Cardiac muscle cell (in vitro differentiated cells and primary cell): ENCODE measurements around the gene COL4A2. TPM values are rescaled to one million over a fixed set of nuclear protein-coding genes. Genes with fewer than 3 reads are reported as not detected.
A peak's percentile ranks its signal among the peaks of the same experiment; 100 is the strongest.

Experiments used
- DNase-seq, 2 donors: peaks; one replicate each; pipeline versions ENCODE4 v3.0.0 to v3.0.0-alpha.2; 2010 to 2017; ENCODE audit warnings: low read depth in 1 of 2, low spot score in 1 of 2
- H3K27ac ChIP-seq: fragments of 200-600 bp; sonication (generic); 2 replicates; pipeline ENCODE4 v1.5.1; 2016
- H3K27me3 ChIP-seq: fragments of 200-600 bp; sonication (generic); 2 replicates; pipeline ENCODE4 v1.6.0; 2016; ENCODE audit warnings: control low read depth
- H3K36me3 ChIP-seq: fragments of 200-600 bp; sonication (generic); 2 replicates; pipeline ENCODE4 v1.5.1; 2016; ENCODE audit warnings: control low read depth
- H3K4me1 ChIP-seq: fragments of 200-600 bp; sonication (generic); 2 replicates; pipeline ENCODE4 v1.8.1; 2017; ENCODE audit warnings: low read depth, mild to moderate bottlenecking, mixed run types
- H3K4me3 ChIP-seq: fragments of 200-600 bp; sonication (generic); 2 replicates; pipeline ENCODE4 v1.5.1; 2016; ENCODE audit warnings: mild to moderate bottlenecking
- H3K9me3 ChIP-seq: fragments of 200-600 bp; sonication (generic); 2 replicates; pipeline ENCODE4 v1.5.1; 2017; ENCODE audit warnings: low read depth, mild to moderate bottlenecking, control low read depth
- CTCF ChIP-seq: IDR thresholded peaks from 2 replicates; pipeline ENCODE4 v1.5.1; 2012; ENCODE audit warnings: low read depth, mild to moderate bottlenecking, low read length
- polyA plus RNA-seq: library from polyadenylated mRNA; unstranded; fragments of >200 nt; fragmentation: Nextera tagmentation; extraction: Ambion mirVana; gene quantifications from 2 replicates; pipeline ENCODE4 v1.2.1, GENCODE V29; 2016
- total RNA-seq: library from RNA; depleted of rRNA; stranded (reverse); fragments of >200 nt; gene quantifications from 2 replicates; pipeline ENCODE4 v1.2.3, GENCODE V29; 2016

The COL4A2 gene
- total and polyA plus RNA-seq, 2 experiments from 2014 or later: 184 to 516 TPM

GRCh38 chr13:110272651-110273050, 34.4 kb upstream of the COL4A2 start:
- peaks cover 7% of the 10 kb centered on the region for H3K4me1 ChIP-seq
- H3K27me3 ChIP-seq: no peaks in the 10 kb centered on the region
- H3K27ac ChIP-seq: no peak overlapping the region
- no peaks in the 10 kb centered on the region for H3K9me3 ChIP-seq
- no peak overlapping the region for H3K4me3 ChIP-seq
- DNase-seq: no peak
- H3K36me3 ChIP-seq: no peaks in the 10 kb centered on the region
- TF ChIP-seq CTCF: no peak

GRCh38 chr13:110273254-110273653, 33.8 kb upstream of the COL4A2 start:
- TF ChIP-seq CTCF: no peak
- Histone ChIP-seq H3K27ac (no peak overlapping the region), H3K27me3 (no peaks in the 10 kb centered on the region), H3K36me3 (no peaks in the 10 kb centered on the region), H3K9me3 (no peaks in the 10 kb centered on the region), H3K4me1 (peaks cover 7% of the 10 kb centered on the region), H3K4me3 (no peak overlapping the region)
- DNase-seq: no peak

DNA sequence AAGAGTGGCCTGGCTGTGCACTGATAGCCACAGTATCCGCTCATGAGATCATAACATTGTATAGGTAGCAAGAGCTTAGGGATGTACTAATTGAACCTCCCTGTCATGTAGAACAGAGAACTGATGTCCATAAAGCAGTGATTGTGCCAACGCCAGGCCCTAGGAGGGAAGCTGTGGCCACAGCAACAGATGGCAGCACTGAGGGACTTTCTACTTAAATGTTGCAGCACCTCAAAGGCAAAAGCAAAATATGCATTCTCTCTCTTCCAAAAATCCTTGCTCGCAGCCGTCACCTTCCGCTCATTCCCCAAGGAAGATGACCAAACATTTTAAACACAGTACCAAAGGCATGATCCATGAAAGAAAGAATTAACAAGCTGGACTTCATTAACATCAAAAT, 32.4 kb upstream of the COL4A2 start:
- Histone ChIP-seq H3K4me3 (no peak overlapping the region), H3K27me3 (no peaks in the 10 kb centered on the region), H3K4me1 (peaks cover 7% of the 10 kb centered on the region), H3K9me3 (no peaks in the 10 kb centered on the region), H3K36me3 (no peaks in the 10 kb centered on the region), H3K27ac (no peak overlapping the region)
- DNase-seq: no peak
- TF ChIP-seq CTCF: peak; percentile 27

- TF ChIP-seq CTCF: no peak
- Histone ChIP-seq H3K27ac (no peak overlapping the region), H3K36me3 (no peaks in the 10 kb centered on the region)
Measured at GRCh38 chr13:110275931-110276552, 31.0 kb upstream of the COL4A2 start.

DNA sequence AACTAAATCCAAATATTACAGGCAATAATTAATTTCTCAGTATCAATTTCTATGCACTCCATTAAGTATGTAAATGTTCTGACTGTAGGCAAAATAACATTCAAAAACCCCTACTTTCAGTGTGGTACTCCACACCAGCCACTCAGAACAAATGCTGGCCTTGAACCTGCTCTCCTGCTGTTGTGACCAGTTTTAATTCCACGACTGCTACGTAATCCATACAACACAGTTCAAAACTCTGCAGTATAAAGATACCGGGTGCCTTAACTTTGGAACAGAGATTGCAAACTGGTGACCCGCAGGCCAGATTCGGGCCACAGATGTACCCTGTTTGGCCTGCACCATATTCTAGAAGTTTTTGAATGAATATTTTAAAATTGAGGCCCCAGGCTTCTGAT, 30.5 kb upstream of the COL4A2 start:
- no peak overlapping the region for H3K27ac ChIP-seq
- no peaks in the 10 kb centered on the region for H3K27me3 ChIP-seq
- no peaks in the 10 kb centered on the region for H3K9me3 ChIP-seq
- H3K4me3 ChIP-seq: no peak overlapping the region
- no peaks in the 10 kb centered on the region for H3K36me3 ChIP-seq
- no peaks in the 10 kb centered on the region for H3K4me1 ChIP-seq
- no peak for DNase-seq
- no peak for TF ChIP-seq CTCF

More at GRCh38 chr13:110275931-110276552, 31.0 kb upstream of the COL4A2 start:
- no peaks in the 10 kb centered on the region for H3K27me3 ChIP-seq
- no peak for DNase-seq
- H3K4me3 ChIP-seq: no peak overlapping the region
- H3K9me3 ChIP-seq: no peaks in the 10 kb centered on the region
- H3K4me1 ChIP-seq: peaks cover 3% of the 10 kb centered on the region
